Measurements from ENCODE around the gene LRRC53.

LRRC53 gene

GRCh38 chr1:74431531-74431930 lies 80.9 kb downstream of the LRRC53 start:
- no peak for DNase-seq

- DNase-seq, result no peak
Observed at GRCh38 chr1:74430342-74430934, 82.0 kb downstream of the LRRC53 start.

GRCh38 chr1:74429580-74429979 lies 82.8 kb downstream of the LRRC53 start:
- DNase-seq, result no peak

GRCh38 chr1:74427681-74428080 lies 84.7 kb downstream of the LRRC53 start:
- no peak for DNase-seq

GRCh38 chr1:74426208-74426937 lies 86.0 kb downstream of the LRRC53 start:
- DNase-seq, result no peak

GRCh38 chr1:74425676-74426075 lies 86.7 kb downstream of the LRRC53 start:
- DNase-seq, result no peak

- no peak for DNase-seq
Observed at GRCh38 chr1:74423471-74423870, 88.9 kb downstream of the LRRC53 start.

- no peak for DNase-seq
Observed at GRCh38 chr1:74422421-74423292, 89.8 kb downstream of the LRRC53 start.

- DNase-seq, result no peak
Observed at GRCh38 chr1:74420467-74420866, 91.9 kb downstream of the LRRC53 start.
